SK-N-MC (cell line): Measurements from ENCODE around the gene DNAJC15.

Experiments
- EZH2 ChIP-seq: fragments of 200-600 bp; sonication (generic); IDR thresholded peaks from one replicate; pipeline ENCODE4 v1.6.1; 2017; ENCODE audit warnings: antibody characterized with exemption
- POLR2AphosphoS5 ChIP-seq: IDR thresholded peaks from 2 replicates; pipeline ENCODE4 v1.6.1; 2012; ENCODE audit warnings: mild to moderate bottlenecking, low read depth, low read length, borderline replicate concordance

- TF ChIP-seq EZH2 (no peak), POLR2AphosphoS5 (no peak)
Observed at GRCh38 chr13:43110036-43110435, 86.7 kb downstream of the DNAJC15 start.
